ENCODE data around the gene FUOM.

Gene FUOM

GRCh38 chr10:133384071-133384470, 26.3 kb upstream of the FUOM start:
- Mint-ChIP-seq H3K4me1 (no peaks in the 10 kb centered on the region), H3K27ac (no peak overlapping the region), H3K27me3 (ENCODE audit: low read depth) (no peaks in the 10 kb centered on the region), H3K9me3 (no peaks in the 10 kb centered on the region), H3K36me3 (ENCODE audit: low read depth) (peaks cover 7% of the 10 kb centered on the region), H3K4me3 (no peak overlapping the region)
- TF ChIP-seq CTCF (IDR thresholded peaks at IDR 0.05; ENCODE audit: unreplicated experiment in 3 of 3), result no peak

GRCh38 chr10:133383551-133383950, 25.7 kb upstream of the FUOM start:
- H3K4me1 Mint-ChIP-seq, result no peaks in the 10 kb centered on the region
- no peaks in the 10 kb centered on the region for H3K9me3 Mint-ChIP-seq
- no peak overlapping the region for H3K27ac Mint-ChIP-seq
- TF ChIP-seq CTCF (IDR thresholded peaks at IDR 0.05; ENCODE audit: unreplicated experiment in 3 of 3), result no peak
- peaks cover 7% of the 10 kb centered on the region for H3K36me3 Mint-ChIP-seq (ENCODE audit: low read depth)
- H3K27me3 Mint-ChIP-seq (ENCODE audit: low read depth), result no peaks in the 10 kb centered on the region
- no peak overlapping the region for H3K4me3 Mint-ChIP-seq

- H3K4me1 Mint-ChIP-seq, result no peaks in the 10 kb centered on the region
- no peaks in the 10 kb centered on the region for H3K9me3 Mint-ChIP-seq
- H3K36me3 Mint-ChIP-seq (ENCODE audit: low read depth), result peaks cover 3% of the 10 kb centered on the region
- no peak for TF ChIP-seq CTCF (IDR thresholded peaks at IDR 0.05; ENCODE audit: unreplicated experiment in 3 of 3)
- no peak overlapping the region for H3K27ac Mint-ChIP-seq
- peak overlapping the region; percentile 9 to 80 (median 79) for H3K4me3 Mint-ChIP-seq
- no peaks in the 10 kb centered on the region for H3K27me3 Mint-ChIP-seq (ENCODE audit: low read depth)
Observed at GRCh38 chr10:133381036-133381435, 23.2 kb upstream of the FUOM start.

- TF ChIP-seq CTCF (IDR thresholded peaks at IDR 0.05; ENCODE audit: unreplicated experiment in 3 of 3), result no peak
- Mint-ChIP-seq H3K27ac (no peak overlapping the region), H3K4me3 (peak overlapping the region; percentile 73 to 80 (median 79)), H3K27me3 (ENCODE audit: low read depth) (no peaks in the 10 kb centered on the region), H3K9me3 (no peaks in the 10 kb centered on the region), H3K36me3 (ENCODE audit: low read depth) (peaks cover 3% of the 10 kb centered on the region), H3K4me1 (peaks cover 8% of the 10 kb centered on the region)
Observed at GRCh38 chr10:133379801-133380666, 22.2 kb upstream of the FUOM start.

- Mint-ChIP-seq H3K27me3 (ENCODE audit: low read depth) (peaks cover 5% of the 10 kb centered on the region), H3K36me3 (ENCODE audit: low read depth) (peaks cover 3% of the 10 kb centered on the region), H3K4me3 (peak within 1 kb of the TSS; percentile 84 to 88 (median 86)), H3K4me1 (peaks cover 15% of the 10 kb centered on the region), H3K27ac (peak within 1 kb of the TSS; percentile 23 to 61 (median 60)), H3K9me3 (no peaks in the 10 kb centered on the region)
- TF ChIP-seq CTCF (IDR thresholded peaks at IDR 0.05; ENCODE audit: unreplicated experiment in 3 of 3), result no peak
Observed at GRCh38 chr10:133379152-133379800, 21.5 kb upstream of the FUOM start, which contains the start of gene PAOX. TSS of gene PAOX (plus strand) at chr10:133379262. CDS start at chr10:133379317, 55 bp downstream.
